HG03469 (cell line): ENCODE data around the gene PROCA1.

Source experiments
- ATAC-seq: cut with Tn5 transposase; IDR thresholded peaks from one replicate; pipeline ENCODE4 v1.9.1; 2021; ENCODE audit warnings: mild to moderate bottlenecking, moderate library complexity, moderate number of reproducible peaks; ENCODE audit not compliant: unreplicated experiment

Gene PROCA1

GRCh38 chr17:28710861-28711722, 596 bp downstream of the PROCA1 start:
- ATAC-seq = peak; percentile 56

- ATAC-seq = no peak
Observed at GRCh38 chr17:28707339-28707720, 4.4 kb downstream of the PROCA1 start.

DNA sequence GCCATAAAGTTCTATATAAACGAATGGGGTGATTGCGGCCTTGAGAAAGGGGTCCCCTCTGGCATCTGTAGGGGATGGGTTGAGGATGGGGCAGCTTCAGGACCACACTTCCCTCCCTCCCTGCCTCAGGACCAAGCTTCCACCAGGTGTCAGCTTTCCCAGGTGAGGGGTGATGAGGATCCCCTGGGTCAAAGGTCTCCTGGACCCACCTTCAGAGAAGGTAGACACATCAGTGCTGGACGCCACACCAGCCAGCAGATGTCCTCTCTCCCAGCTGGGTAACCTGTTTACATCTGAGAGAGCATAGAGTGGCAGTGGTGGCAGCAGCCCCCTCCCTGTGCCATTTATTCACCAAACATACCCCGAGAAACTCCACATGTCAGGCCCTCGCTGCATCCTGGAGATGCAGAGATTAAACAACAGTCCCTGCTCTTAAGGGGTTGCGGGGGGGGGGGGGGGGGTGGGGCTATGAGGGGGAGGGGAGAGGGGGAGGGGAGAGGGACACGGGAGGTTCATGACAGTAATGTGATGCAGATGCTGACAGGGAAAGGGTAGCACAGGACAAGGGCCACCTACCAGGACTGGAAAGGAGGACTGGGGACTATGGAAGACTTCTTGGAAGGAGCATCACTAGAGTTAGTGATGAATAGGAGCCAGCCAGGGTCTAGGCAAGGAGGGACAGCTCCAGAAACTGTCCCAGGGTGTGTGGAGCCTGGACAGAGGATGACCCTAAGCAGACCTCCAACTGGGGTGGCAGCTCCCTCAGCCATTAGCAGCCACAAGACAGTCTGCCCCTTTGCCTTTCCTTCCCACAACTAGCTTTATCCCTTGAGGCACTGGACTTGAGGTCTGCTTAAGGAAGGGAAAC, 5.0 kb downstream of the PROCA1 start:
- ATAC-seq = no peak

- ATAC-seq = no peak
Observed at GRCh38 chr17:28705728-28706334, 5.9 kb downstream of the PROCA1 start.

DNA sequence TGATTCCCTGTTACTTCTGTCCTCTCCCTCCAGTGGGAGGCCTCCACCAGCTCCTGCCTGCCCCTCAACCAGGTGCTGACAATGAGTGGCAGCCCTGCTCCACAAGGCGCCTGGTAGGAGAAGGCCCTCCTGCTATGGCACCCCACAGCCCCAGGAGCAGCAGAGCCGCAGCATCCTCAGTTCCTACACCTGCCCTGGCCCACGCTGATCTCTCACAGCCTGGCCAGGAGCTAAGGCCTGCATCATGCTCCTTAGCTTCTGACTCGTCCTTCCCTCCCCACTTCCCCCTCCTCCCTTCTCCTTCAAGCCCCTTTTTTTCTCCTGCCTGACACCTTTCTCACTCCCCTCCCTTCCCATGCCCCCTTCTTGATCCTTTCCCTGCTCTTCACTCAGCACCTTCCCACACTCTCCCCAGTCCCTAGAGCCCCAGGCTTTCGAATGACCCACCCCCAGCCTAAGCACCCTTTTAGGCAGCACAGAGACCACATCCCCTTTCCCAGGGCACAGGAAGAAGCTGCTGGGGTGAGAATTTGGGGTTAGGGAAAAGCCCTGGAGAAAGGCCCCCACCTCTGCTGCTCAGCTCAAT, 6.5 kb downstream of the PROCA1 start:
- no peak for ATAC-seq

DNA sequence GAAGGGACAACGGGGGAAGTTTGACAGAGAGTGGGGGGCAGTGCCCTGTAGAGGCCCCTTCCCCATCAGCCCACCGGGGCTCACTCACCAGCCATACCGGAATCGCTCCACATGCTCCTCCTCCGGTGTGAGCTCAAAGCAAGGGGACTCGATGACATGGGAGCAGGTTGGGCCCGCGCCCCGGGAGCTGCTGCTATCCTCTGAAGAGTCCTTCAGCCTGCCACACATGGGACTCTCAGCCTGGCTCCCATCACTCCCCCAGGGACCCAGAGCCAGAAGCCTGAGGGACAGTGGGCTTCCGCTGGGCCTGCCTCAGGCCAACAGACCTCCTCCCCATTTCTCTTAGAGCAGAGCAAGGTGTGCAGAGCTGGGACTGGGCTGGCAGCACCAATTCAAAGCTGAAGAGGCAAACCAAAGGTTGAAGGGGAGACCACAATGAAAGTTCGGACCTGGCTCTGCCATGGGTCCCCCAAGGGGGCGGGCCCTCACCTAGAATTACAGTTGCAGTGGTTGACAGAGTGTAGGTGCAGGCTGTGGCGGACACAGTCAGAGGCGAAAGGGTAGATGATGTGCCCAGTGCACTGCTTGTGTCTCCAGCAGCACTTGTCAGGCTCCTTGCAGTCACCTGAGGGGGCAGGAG, 7.3 kb downstream of the PROCA1 start:
- ATAC-seq = no peak

GRCh38 chr17:28703552-28704218, 8.0 kb downstream of the PROCA1 start:
- no peak for ATAC-seq

- no peak for ATAC-seq
Observed at GRCh38 chr17:28702752-28703150, 8.9 kb downstream of the PROCA1 start.

- ATAC-seq = no peak
Observed at GRCh38 chr17:28702026-28702751, 9.5 kb downstream of the PROCA1 start.

- ATAC-seq = no peak
Observed at GRCh38 chr17:28700830-28701492, 10.7 kb downstream of the PROCA1 start.

DNA sequence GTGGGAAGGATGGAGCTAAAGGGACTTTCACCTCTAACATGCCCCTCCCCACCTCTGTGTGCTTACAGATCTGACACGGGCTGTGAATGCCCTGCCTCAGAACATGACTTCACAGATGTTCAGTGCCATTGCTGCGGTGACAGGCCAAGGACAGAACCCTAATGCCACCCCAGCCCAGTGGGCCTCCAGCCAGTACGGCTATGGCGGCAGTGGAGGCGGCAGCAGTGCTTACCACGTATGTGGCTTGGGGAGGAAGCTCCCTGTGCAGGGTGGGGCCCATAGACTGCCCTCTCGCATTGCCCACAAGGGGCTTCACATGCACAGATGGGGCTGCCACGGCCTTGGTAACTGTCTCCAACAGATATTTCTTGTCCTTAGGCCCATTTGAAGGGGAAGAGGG, 11.4 kb downstream of the PROCA1 start:
- no peak for ATAC-seq

- ATAC-seq = no peak
Observed at GRCh38 chr17:28698253-28698941, 13.3 kb downstream of the PROCA1 start.

GRCh38 chr17:28693869-28694268, 17.8 kb downstream of the PROCA1 start:
- ATAC-seq = no peak

GRCh38 chr17:28689011-28689410, 22.7 kb downstream of the PROCA1 start:
- no peak for ATAC-seq

DNA sequence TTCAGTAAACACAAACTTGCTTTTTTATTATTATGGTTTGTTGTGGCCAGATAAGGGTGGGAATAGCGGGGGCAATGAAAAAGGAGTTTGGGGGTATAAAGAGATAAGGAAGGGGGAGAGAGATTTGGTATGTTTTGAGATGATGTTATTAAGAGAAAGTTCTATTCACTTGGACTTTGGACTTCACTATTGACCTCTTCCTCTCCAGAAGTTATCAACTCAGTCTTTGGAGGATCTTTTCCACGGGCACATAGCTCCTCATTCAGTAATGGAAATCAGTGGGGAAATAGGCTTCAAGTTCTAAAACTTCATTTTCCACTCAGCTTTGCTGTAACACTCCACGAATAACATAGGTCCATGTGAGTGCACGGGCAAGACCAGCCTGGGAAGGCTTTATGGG, 23.2 kb downstream of the PROCA1 start:
- ATAC-seq = no peak

- no peak for ATAC-seq
Observed at GRCh38 chr17:28686296-28686695, 25.4 kb downstream of the PROCA1 start.

DNA sequence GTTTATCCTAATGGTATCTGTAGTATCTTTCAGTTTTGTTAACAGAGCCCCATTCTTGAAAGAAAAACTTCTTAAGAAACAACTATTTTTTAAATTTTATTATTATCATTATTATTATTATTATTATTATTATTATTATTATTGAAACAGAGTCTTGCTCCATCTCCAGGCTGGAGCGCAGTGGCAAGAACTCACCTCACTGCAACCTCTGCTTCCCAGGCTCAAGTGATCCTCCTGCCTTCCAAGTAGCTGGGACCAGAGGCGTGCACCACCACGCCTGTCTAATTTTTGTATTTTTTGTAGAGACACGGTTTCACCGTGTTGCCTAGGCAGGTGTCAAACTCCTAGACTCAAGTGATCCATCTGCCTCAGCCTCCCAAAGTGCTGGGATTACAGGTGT, 26.3 kb downstream of the PROCA1 start:
- ATAC-seq = no peak

GRCh38 chr17:28684963-28685362, 26.7 kb downstream of the PROCA1 start:
- ATAC-seq = no peak
